Upper lobe of right lung (tissue), 1 donor: Measurements from ENCODE around the gene CD164L2. TPM values are rescaled to one million over a fixed set of nuclear protein-coding genes. Genes with fewer than 3 reads are reported as not detected.
"Not testable (repeated sequence)": the region's sequence is repeated elsewhere in the genome, so short reads cannot be mapped to it uniquely, and the experiment has no call there.

Source experiments
- ATAC-seq: fragments of 200-7000 bp; cut with Tn5 transposase; one replicate; pipeline ENCODE4 v1.9.1; 2020; ENCODE audit warnings: mild to moderate bottlenecking, moderate library complexity
- DNase-seq: peaks from one replicate; pipeline ENCODE4 v3.0.0-alpha.2; 2020
- H3K27ac ChIP-seq: fragments of 200-600 bp; one replicate; pipeline ENCODE4 v1.8.0; 2022
- H3K27me3 ChIP-seq: fragments of 200-600 bp; one replicate; pipeline ENCODE4 v1.8.0; 2022; ENCODE audit warnings: mild to moderate bottlenecking
- H3K36me3 ChIP-seq: fragments of 200-600 bp; one replicate; pipeline ENCODE4 v1.8.0; 2022
- H3K4me1 ChIP-seq: fragments of 200-600 bp; one replicate; pipeline ENCODE4 v1.8.0; 2022
- H3K4me3 ChIP-seq: fragments of 200-600 bp; one replicate; pipeline ENCODE4 v1.8.0; 2022; ENCODE audit warnings: mild to moderate bottlenecking
- H3K9me3 ChIP-seq: fragments of 200-600 bp; one replicate; pipeline ENCODE4 v1.8.0; 2022
- intact Hi-C: fragments of 100-400 bp; cut with DNase I; formaldehyde crosslinking; loops from one replicate; pipeline ENCODE4 v1.11.0; 2022
- total RNA-seq: library from RNA; stranded (reverse); fragmentation: NEBNext Ultra II Directional; extraction: Animal tissue kit (Norgen Biotek cat#: 25700); gene quantifications from one replicate; pipeline ENCODE4 v1.2.1, GENCODE V29; 2021
- TF ChIP-seq, protein P1 (sequence below): fragments of 200-600 bp; IDR thresholded peaks from one replicate; pipeline ENCODE4 v1.8.0; 2022; ENCODE audit warnings: antibody characterized with exemption
- donor health status: DM: no; HTN: yes; CAD: no; lungs with severe emphysema.

CD164L2 gene
- total RNA-seq, 1 donor from 2014 or later, result 1.2 TPM

DNA sequence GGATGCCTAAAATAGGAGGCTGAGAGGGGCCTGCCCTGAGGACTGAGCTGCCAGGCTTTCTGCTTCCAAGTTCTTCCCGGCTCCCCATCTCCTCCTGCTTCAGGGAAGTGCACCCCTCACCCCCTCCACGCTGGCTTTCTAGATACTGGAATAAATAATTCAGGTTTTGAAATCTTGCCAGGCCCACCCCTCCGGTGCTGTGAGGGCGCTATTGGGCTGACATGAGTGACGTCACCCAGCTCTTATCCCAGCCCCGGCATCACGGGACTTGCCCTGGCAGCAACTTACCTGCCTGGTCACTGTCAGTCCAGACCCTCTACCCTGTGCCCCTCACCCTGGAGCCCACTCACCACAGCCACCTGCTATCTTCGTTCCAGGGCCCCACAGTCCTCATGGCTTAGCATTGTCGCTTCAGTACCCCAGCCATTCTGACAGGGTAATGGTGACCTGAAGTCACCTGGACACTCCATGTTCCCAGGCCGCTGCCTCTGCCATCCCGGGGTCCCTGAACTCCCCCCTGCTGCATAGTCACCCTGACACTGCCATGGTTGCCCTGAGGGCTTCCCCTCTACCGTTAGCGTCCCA lies 8.5 kb upstream of the CD164L2 start:
- H3K27ac ChIP-seq, result peak overlapping the region; percentile 55
- ATAC-seq, result peak; percentile 3

DNA sequence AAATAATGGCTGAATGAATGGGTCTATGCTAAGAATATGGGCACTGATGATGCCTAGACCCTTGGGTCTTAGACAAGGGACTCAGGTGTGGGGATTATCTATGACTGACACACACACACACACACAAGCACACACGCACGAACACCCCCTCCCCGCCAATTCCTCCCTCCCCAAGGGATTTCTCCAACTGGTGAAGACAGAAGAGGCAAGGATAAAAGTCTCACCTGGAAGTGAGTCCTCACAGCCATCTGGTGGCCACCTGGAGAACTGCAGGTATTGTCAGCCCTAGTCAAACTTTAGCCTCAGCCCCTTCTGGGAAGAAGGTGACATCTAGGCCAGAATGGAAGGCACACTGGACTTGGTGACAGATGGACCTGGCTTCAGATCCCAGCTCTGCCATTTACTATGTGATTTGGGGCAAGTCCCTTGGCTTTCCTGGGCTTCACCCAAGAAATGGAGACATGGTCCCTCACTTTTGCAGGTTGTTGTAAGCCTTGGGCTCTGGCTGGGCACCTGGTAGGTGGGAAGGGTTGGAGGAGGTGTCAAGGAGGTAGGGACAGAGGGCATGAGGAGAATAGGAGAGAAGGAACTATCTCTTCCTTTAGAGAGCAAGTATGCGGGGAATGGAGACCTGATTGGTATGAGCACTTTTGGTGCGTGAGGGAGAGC lies 5.3 kb upstream of the CD164L2 start:
- TF ChIP-seq, protein P1, sequence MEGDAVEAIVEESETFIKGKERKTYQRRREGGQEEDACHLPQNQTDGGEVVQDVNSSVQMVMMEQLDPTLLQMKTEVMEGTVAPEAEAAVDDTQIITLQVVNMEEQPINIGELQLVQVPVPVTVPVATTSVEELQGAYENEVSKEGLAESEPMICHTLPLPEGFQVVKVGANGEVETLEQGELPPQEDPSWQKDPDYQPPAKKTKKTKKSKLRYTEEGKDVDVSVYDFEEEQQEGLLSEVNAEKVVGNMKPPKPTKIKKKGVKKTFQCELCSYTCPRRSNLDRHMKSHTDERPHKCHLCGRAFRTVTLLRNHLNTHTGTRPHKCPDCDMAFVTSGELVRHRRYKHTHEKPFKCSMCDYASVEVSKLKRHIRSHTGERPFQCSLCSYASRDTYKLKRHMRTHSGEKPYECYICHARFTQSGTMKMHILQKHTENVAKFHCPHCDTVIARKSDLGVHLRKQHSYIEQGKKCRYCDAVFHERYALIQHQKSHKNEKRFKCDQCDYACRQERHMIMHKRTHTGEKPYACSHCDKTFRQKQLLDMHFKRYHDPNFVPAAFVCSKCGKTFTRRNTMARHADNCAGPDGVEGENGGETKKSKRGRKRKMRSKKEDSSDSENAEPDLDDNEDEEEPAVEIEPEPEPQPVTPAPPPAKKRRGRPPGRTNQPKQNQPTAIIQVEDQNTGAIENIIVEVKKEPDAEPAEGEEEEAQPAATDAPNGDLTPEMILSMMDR, result peak; percentile 84
- no peaks in the 10 kb centered on the region for H3K27me3 ChIP-seq
- no peaks in the 10 kb centered on the region for H3K36me3 ChIP-seq
- peak overlapping the region; percentile 11 for H3K27ac ChIP-seq
- peak; percentile 81 for DNase-seq
- no peaks in the 10 kb centered on the region for H3K9me3 ChIP-seq
- no peak overlapping the region for H3K4me3 ChIP-seq
- ATAC-seq, result peak; percentile 74
- H3K4me1 ChIP-seq, result peaks cover 24% of the 10 kb centered on the region
- intact Hi-C loops, result no loop called here

More for the DNA sequence above, 8.5 kb upstream of the CD164L2 start:
- no peaks in the 10 kb centered on the region for H3K27me3 ChIP-seq
- H3K4me3 ChIP-seq, result peak overlapping the region; percentile 48
- no peaks in the 10 kb centered on the region for H3K36me3 ChIP-seq
- TF ChIP-seq, protein P1, result no peak
- H3K4me1 ChIP-seq, result peaks cover 28% of the 10 kb centered on the region
- DNase-seq, result peak; percentile 74
- H3K9me3 ChIP-seq, result no peaks in the 10 kb centered on the region
- intact Hi-C loops, result loop anchor here (2.0 to 10.0 kb wide), 3 partner anchors 91 to 273 kb away; partner anchors contain the start of gene AHDC1

DNA sequence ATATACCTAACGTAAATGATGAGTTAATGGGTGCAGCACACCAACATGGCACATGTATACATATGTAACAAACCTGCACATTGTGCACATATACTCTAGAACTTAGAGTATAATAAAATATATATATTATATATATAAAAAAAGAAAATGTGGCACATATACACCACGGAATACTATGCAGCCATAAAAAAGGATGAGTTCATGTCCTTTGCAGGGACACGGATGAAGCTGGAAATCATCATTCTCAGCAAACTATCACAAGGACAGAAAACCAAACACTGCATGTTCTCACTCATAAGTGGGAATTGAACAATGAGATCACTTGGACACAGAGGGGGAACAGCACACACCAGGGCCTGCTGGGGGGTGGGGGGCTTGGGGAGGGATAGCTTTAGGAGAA lies 1.7 kb upstream of the CD164L2 start:
- H3K36me3 ChIP-seq, ATAC-seq, H3K9me3 ChIP-seq, intact Hi-C loops, DNase-seq, H3K4me3 ChIP-seq, H3K27ac ChIP-seq, H3K27me3 ChIP-seq: not testable (repeated sequence)
- H3K4me1 ChIP-seq, result peaks cover 11% of the 10 kb centered on the region

DNA sequence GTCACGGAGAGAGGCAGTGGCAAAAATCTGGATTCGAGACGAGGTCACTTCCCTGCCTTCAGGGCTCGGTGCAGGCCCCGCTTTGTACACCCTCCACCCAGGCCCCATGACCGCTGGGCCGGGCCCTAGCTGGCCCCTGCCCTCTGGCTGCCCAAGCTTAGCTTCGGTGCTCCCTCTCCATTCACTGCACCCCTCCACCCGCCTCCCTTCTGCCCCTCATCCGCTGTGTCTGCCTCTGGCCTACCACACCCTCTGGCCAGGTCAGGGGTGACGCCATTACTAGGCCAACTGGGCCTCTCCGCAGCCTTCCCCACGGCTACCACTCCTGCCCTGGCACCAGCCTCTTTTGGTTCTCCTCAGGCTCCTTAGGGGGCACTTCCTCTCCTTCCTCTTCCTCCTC lies 528 bp upstream of the CD164L2 start:
- no peak overlapping the region for H3K27ac ChIP-seq
- H3K4me1 ChIP-seq, result peaks cover 11% of the 10 kb centered on the region
- TF ChIP-seq, protein P1, result no peak
- no peak overlapping the region for H3K4me3 ChIP-seq
- DNase-seq, result no peak
- intact Hi-C loops, result no loop called here
- H3K27me3 ChIP-seq, result no peaks in the 10 kb centered on the region
- H3K36me3 ChIP-seq, result no peaks in the 10 kb centered on the region
- no peaks in the 10 kb centered on the region for H3K9me3 ChIP-seq
- ATAC-seq, result no peak

DNA sequence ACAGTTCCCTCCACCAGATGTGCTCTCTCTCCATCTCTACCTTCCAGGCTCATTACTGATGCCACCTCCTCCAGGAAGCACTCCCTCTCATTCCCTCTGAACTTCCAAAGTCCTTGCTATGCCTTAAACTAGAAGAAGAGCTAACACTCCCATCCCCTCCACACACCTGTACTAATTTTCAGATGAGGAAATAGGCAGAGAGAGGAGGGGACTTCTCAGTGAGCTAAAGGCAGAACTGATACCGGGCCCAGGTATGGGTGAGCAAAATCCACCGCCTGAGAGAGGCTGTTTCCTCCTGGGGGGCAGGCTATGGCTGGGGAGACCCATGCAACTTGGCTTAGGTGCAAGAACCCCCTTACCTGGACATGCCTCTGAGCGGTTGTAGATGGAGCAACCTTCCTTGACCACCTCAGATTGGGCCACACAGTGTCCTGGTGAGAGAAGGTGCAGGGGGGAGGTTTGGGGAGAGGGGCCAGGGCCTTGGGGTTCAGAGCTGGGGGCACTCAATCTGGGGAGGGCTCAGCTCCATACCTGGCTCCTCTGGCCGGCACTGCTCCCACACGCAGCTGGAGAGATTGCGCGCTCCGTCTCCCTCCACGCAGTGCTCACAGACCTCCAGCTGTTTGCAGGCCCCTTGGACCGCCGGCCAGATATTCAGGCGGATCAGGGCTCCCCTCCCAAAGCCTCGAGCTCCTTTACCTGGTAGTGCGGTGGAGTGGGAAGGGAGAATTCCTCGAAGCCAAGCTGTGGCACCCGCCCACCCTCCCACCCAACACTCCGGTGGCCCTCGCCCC lies 967 bp downstream of the CD164L2 start:
- intact Hi-C loops, result no loop called here
- H3K36me3 ChIP-seq, result no peaks in the 10 kb centered on the region
- ATAC-seq, result no peak

More for the DNA sequence above, 967 bp downstream of the CD164L2 start:
- TF ChIP-seq, protein P1, result no peak
- no peak for DNase-seq
- no peak overlapping the region for H3K27ac ChIP-seq
- no peaks in the 10 kb centered on the region for H3K9me3 ChIP-seq
- H3K4me1 ChIP-seq, result peaks cover 11% of the 10 kb centered on the region
- no peak overlapping the region for H3K4me3 ChIP-seq
- H3K27me3 ChIP-seq, result no peaks in the 10 kb centered on the region
